ENCODE measurements around the gene PTGES.

- no peak for TF ChIP-seq POLR2A (IDR thresholded peaks at IDR 0.05; ENCODE audit: extremely low read depth, insufficient read length)
- TF ChIP-seq, protein P1, sequence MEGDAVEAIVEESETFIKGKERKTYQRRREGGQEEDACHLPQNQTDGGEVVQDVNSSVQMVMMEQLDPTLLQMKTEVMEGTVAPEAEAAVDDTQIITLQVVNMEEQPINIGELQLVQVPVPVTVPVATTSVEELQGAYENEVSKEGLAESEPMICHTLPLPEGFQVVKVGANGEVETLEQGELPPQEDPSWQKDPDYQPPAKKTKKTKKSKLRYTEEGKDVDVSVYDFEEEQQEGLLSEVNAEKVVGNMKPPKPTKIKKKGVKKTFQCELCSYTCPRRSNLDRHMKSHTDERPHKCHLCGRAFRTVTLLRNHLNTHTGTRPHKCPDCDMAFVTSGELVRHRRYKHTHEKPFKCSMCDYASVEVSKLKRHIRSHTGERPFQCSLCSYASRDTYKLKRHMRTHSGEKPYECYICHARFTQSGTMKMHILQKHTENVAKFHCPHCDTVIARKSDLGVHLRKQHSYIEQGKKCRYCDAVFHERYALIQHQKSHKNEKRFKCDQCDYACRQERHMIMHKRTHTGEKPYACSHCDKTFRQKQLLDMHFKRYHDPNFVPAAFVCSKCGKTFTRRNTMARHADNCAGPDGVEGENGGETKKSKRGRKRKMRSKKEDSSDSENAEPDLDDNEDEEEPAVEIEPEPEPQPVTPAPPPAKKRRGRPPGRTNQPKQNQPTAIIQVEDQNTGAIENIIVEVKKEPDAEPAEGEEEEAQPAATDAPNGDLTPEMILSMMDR (IDR thresholded peaks at IDR 0.05; ENCODE audit: low read depth, low read length), result no peak
- no peak for TF ChIP-seq MYC (IDR thresholded peaks at IDR 0.05; ENCODE audit: low read depth, low read length)
- TF ChIP-seq MAX (IDR thresholded peaks at IDR 0.05; ENCODE audit: low read depth, low read length), result no peak
These were observed 46.1 kb upstream of the PTGES start for GRCh38 chr9:129798973-129799372.
